ENCODE data around the gene CBARP. TPM values are rescaled to one million over a fixed set of nuclear protein-coding genes. Genes with fewer than 3 reads are reported as not detected.
A peak's percentile ranks its signal among the peaks of the same experiment; 100 is the strongest.

Gene CBARP
- polyA plus RNA-seq, 3 donors: not detected

- H3K79me2 ChIP-seq (ENCODE audit: insufficient read depth, low read length): no peaks in the 10 kb centered on the region
- no peak overlapping the region for H3K27ac ChIP-seq (ENCODE audit: low read depth in 1 of 2, low read length in 2 of 2)
- no peak overlapping the region for H3K4me2 ChIP-seq (replicated peaks; ENCODE audit: extremely low read depth, low read length, poor library complexity, severe bottlenecking)
- H3K4me1 ChIP-seq (ENCODE audit: control insufficient read depth in 1 of 2, insufficient read depth in 2 of 2, low read length in 2 of 2): no peaks in the 10 kb centered on the region
- peaks cover 0 to 10% (median 3%) of the 10 kb centered on the region in 7 donors for H3K9me3 Mint-ChIP-seq
- H2AFZ ChIP-seq (ENCODE audit: insufficient read depth, low read depth, low read length, poor library complexity, severe bottlenecking): no peak overlapping the region
- DNase-seq: no peak
- no peak overlapping the region for H3K9ac ChIP-seq (ENCODE audit: insufficient read depth, low read length, poor library complexity, severe bottlenecking)
- peaks cover 0 to 2% (median 0%) of the 10 kb centered on the region in 3 donors for H3K27me3 Mint-ChIP-seq (ENCODE audit: low read depth in 3 of 3)
- no peaks in the 10 kb centered on the region for H3K27me3 ChIP-seq (ENCODE audit: control insufficient read depth in 2 of 2, insufficient read depth in 2 of 2, low read length in 2 of 2)
- no peak for TF ChIP-seq CTCF (IDR thresholded peaks at IDR 0.05)
- H3K36me3 ChIP-seq (replicated peaks in 1 of 2; ENCODE audit: control insufficient read depth in 1 of 2, insufficient read depth in 2 of 2, low read length in 2 of 2): peaks cover 39 to 65% of the 10 kb centered on the region in 2 donors
- H4K20me1 ChIP-seq (ENCODE audit: insufficient read depth, low read length): peaks cover 54% of the 10 kb centered on the region
- 97% methylated on average over 11 of the region's 11 CpGs for whole genome bisulfite sequencing (ENCODE audit: insufficient coverage)
- intact Hi-C loops (cut with micrococcal nuclease): no loop called here
- peaks cover 12 to 28% of the 10 kb centered on the region in 2 donors for H3K36me3 Mint-ChIP-seq
- H3K4me3 Mint-ChIP-seq: no peak overlapping the region
- no peaks in the 10 kb centered on the region for H3K9me3 ChIP-seq (replicated peaks in 1 of 2; ENCODE audit: control insufficient read depth in 1 of 2, insufficient read depth in 1 of 2, low read length in 2 of 2)
- no peak overlapping the region for H3K27ac Mint-ChIP-seq
- H3K4me3 ChIP-seq (replicated peaks in 1 of 3; ENCODE audit: low read depth in 2 of 3, low read length in 3 of 3): no peak overlapping the region
- no peaks in the 10 kb centered on the region for H3K4me1 Mint-ChIP-seq
These were observed 11.6 kb downstream of the CBARP start for GRCh38 chr19:1226227-1226518.

GRCh38 chr19:1225440-1226226 lies 12.2 kb downstream of the CBARP start:
- 80% methylated on average over 26 of the region's 29 CpGs for WGBS (ENCODE audit: insufficient coverage)
- Histone ChIP-seq H3K9ac (ENCODE audit: insufficient read depth, low read length, poor library complexity, severe bottlenecking) (no peak overlapping the region), H3K27ac (ENCODE audit: low read depth in 1 of 2, low read length in 2 of 2) (no peak overlapping the region), H3K79me2 (ENCODE audit: insufficient read depth, low read length) (no peaks in the 10 kb centered on the region), H3K9me3 (replicated peaks in 1 of 2; ENCODE audit: control insufficient read depth in 1 of 2, insufficient read depth in 1 of 2, low read length in 2 of 2) (no peaks in the 10 kb centered on the region), H3K4me3 (replicated peaks in 1 of 3; ENCODE audit: low read depth in 2 of 3, low read length in 3 of 3) (no peak overlapping the region), H4K20me1 (ENCODE audit: insufficient read depth, low read length) (peaks cover 59% of the 10 kb centered on the region), H3K27me3 (ENCODE audit: control insufficient read depth in 2 of 2, insufficient read depth in 2 of 2, low read length in 2 of 2) (no peaks in the 10 kb centered on the region), H3K4me2 (replicated peaks; ENCODE audit: extremely low read depth, low read length, poor library complexity, severe bottlenecking) (no peak overlapping the region), H3K36me3 (replicated peaks in 1 of 2; ENCODE audit: control insufficient read depth in 1 of 2, insufficient read depth in 2 of 2, low read length in 2 of 2) (peaks cover 45 to 71% of the 10 kb centered on the region in 2 donors), H2AFZ (ENCODE audit: insufficient read depth, low read depth, low read length, poor library complexity, severe bottlenecking) (no peak overlapping the region), H3K4me1 (ENCODE audit: control insufficient read depth in 1 of 2, insufficient read depth in 2 of 2, low read length in 2 of 2) (no peaks in the 10 kb centered on the region)
- no peak overlapping the region for H3K4me3 Mint-ChIP-seq
- H3K36me3 Mint-ChIP-seq: peaks cover 17 to 34% of the 10 kb centered on the region in 2 donors
- intact Hi-C loops (cut with micrococcal nuclease): no loop called here
- peaks cover 0 to 2% (median 0%) of the 10 kb centered on the region in 3 donors for H3K27me3 Mint-ChIP-seq (ENCODE audit: low read depth in 3 of 3)
- peak overlapping the region in 1 of 7 donors; percentile 43 for H3K27ac Mint-ChIP-seq
- no peak for DNase-seq
- H3K4me1 Mint-ChIP-seq: no peaks in the 10 kb centered on the region
- peaks cover 0 to 10% (median 3%) of the 10 kb centered on the region in 7 donors for H3K9me3 Mint-ChIP-seq
- TF ChIP-seq CTCF (IDR thresholded peaks at IDR 0.05): no peak
